Kasumi-1 (cell line): Measurements from ENCODE around the gene TMEM179.
"Not testable (repeated sequence)": the region's sequence is repeated elsewhere in the genome, so short reads cannot be mapped to it uniquely, and the experiment has no call there.

Experiments used
- DNase-seq, 2 experiments: peaks; one replicate each; lab custom pipeline; 2025; lab: John Stamatoyannopoulos, UW

Gene TMEM179

DNA sequence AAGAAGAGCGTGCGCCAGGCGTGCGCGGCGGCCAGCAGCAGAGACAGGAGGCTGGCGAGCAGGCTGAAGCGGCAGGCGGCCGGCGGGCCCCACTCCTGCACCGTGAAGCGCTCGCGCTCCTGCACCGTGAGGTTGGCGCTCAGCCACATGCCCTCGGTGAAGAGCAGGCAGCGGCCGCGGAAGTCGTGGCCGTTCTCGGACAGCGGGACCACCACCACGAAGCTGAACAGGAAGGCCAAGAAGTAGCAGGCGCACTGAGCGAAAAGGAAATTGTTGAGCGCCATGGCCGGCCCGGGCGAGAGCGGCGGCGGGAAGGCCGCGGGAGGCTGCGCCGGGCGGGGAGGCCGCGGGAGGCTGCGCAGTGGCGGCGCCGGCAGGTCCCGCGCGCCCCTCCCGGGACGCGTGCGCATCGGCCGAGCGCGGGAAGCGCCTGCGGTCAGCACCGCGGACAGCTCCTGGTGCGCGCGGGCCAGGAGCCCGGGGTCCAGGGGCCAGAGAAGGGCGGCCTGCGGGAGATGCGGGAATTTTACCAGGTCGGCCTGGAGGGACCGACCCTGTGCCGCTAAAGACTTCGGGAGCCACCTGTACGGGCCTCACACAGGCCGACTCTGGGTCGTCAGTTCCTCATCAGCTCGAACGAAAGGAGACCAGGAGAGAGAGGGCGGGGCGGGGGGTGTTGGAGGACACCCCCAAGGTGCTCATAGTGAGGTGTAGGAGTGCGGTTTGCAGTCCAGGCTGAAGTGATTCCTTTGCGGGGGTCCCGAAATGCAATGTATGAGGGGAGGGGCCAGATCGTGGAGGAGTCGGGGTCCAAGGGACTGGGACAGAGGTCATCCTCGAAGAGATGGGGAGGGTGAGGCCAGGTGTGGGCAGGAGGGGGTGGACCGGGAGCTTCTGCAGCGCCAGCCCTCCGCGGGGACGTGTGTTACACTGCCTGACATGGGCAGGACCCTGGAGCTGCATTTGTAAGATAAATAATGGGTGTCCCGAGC, at the start of gene TMEM179:
Gene TMEM179 (minus strand): TSS at position 315 of the 992 bp plus-strand sequence. CDS start 31 bp downstream, at position 284.
- DNase-seq: no peak

DNA sequence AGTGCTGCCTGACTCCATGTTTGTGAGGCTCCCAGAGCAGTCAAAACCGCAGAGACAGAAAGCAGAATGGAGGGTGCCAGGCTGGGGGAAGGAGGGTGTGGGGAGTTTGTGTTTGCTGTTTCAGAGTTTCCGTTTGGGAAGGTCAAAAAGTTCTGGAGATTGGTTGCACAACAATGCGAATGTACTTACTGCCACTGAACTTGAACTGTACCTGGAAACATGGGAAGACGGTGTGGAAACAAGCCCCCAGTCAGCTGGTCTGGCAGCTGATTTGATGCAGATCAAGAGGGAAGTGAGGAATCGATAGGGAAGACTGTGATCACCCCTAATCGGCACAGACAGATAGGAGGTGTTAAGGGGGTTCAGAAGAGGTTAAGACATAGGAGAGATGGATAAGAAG, 49.5 kb upstream of the TMEM179 start:
- no peak for DNase-seq

GRCh38 chr14:104653130-104653920, 48.8 kb upstream of the TMEM179 start:
- not testable (repeated sequence) for DNase-seq

DNA sequence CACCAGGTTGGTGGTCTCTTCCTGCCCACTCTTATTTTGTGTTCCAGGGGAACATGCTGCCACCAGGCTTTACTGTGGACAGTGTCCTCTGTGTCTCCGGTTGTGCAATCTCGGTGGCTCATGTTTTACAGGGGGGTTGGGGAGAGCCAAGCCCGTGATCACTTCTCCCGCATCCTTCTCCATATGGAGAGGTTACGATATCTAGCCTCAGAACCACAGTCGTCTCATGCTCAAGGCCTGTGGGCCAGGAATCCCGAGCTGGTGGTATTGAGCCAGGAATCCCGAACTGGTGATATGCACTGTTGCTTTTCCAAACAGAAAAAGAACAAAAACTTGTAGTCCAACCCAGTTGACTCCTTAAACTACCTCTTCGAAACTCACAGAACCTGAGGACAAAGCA, 47.8 kb upstream of the TMEM179 start:
- DNase-seq: no peak

DNA sequence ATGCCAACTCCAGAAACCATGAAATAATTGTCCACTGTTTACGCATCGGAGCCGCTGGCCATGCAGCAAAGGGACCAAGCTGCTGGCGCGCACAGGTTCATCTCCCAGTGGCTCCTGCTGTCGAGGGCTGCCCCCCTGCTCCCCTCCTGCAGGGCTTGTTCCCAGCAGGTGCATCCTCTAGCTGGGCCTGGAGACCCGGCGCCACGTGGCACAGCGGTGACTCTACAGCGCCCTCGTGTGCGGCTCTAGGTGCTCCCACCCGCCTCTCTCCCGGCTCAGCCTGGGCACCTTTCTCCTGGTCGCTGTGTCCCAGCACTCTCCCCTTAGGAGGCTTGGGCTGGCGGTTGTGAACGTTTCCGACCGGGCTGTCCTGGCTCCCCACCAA, 47.3 kb upstream of the TMEM179 start:
- no peak for DNase-seq

DNA sequence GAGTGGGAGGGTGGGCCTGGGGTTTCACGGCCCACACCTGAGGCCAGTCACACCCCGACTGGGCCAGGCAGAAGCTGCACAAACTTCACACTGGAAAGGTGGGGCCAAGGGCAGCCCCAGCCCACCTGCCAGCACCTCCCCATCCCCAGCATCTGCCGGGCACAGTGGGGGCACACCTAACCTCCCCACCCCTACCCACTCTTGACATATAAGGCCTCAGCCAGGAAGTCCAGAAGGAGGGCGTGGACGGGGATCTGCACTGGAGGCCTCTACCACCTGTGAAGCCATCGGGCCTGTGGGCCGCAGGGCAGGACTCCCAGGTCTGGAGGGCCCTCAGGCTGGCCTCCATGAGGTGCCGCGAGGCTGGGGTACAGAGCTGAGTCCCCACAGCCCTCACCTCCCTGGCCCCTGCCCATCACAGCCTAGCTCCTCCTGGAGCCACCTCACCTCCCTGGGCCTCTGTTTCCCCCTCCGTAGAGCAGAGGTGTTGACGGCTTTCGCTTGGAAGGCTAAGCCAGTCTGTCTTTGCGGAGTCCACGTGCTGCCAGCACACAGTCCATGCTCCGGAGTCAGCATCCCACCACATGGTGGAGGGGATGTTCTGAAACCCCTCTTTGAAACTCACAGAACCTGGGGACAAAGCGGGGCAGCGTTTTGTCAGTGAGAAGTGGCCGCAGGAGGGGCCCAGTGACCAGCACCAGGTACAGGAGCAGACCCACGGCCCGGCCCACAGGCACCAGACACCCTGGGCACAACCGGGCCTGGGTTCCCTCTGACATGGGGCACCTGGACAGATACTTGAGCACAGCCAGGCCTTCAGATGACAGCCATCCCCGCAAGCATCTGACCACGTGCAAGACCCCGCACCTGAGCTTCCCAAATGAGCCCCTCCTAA, 46.7 kb upstream of the TMEM179 start:
- DNase-seq: no peak

DNA sequence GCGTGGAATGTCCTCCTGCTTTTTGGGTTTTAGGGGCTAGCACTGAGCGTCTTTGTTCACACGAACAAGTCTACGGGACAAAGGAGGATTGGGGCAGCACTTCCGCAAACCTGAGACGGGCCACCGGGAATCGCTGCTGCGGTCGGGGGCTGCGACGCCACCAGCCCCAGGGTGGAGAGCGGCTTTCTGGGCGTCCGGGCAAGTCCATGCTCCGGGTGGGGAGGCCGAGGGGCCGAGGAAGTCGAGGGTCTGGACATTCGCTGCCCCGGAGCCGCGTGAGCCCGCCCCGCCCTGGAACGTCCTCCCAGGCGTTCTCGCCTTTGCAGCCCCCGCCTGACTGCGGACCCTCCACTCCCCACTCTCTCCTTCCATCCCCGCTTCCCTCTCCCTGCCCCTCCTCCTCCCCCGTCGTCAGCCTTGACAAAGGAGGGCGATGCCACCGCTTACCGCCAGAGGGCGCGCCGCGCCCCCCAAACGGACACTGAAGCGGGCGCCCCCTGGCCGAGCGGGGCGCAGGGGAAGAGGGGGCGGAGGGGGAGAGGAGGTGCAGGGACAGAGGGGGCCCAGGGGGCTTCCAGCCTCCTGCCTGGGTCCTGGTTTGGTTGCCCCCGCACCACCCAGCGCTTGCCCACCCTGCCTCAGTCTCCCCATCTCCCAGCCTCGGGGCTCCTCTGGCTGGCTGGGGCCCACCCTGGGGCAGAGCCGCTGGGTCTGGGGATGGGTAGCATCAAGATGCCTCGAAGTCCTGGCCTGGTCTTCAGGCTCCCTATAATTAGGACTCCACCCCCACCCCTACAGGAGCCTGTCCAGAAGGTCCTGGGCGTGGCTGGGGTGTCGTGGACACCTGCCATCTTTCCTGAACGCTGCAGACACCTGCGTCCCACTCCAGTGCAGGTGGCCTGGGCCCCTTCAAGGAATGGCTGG, 45.7 kb upstream of the TMEM179 start:
- DNase-seq: peak; percentile 50 to 51

DNA sequence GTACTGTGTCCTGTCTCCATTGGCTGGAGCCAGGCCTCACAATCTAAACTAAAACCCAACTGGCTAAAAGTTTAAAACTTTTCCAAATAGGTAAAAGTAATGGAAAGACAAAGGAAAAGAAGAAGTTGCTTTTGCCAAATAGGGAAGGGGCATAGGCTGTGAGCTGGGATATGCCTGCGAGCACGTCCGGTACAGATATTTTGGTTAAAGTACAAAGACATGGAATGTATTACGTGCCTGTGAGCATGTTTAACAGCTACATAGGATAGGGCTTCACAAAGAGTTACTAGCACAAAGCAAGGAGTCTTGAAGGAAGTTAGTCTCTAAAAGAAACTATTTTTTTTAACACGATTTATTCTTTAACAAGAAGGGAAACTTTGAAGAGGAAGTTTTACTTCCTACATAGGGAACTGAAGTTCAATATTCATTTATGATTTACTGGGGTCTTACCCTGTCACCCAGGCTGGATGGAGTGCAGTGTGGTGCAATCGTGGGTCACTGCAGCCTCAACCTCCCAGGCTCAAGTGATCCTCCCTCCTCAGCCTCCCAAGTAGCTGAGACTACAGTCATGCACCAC, 43.0 kb upstream of the TMEM179 start:
- no peak for DNase-seq

GRCh38 chr14:104644656-104645378, 40.2 kb upstream of the TMEM179 start:
- DNase-seq: no peak

- no peak for DNase-seq
Measured at GRCh38 chr14:104644091-104644635, 39.6 kb upstream of the TMEM179 start.

DNA sequence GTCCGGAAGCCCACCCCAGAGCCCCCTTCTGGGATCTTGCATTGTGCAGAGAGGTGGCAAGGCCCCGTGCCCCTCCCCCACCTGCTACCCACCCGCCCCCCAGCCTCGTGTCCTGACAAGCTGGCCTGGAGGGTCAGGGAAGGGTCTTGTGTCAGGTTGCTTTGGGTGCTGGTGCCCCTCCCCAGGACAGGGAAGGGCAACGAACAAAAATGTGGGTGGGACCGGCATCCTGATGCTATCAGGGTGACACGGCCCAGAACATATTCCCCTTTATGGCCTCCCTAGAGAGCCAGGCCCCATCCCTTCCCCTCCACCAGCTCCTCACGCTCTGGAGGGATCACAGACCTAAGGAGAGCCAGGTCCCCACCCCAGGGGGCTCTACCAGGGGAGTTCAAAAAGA, 38.7 kb upstream of the TMEM179 start:
- DNase-seq: no peak

DNA sequence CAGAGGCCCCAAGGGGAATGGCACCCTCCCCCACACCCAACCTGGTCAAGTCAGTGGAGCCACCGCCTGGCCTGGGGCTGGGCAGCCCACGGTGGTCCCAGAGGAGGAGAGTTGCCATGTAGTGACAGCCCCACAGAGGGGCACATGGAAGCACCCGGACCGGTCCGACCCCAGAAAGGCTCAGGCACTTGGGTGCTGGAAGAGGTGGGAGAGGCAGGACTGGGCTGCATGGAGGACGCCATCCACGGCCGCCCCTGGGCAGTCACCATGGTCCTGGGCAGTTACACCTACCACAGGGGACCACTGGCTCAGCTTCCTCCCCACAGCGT, 37.9 kb upstream of the TMEM179 start:
- no peak for DNase-seq

GRCh38 chr14:104641753-104642539, 37.4 kb upstream of the TMEM179 start:
- peak; percentile 27 to 28 for DNase-seq

DNA sequence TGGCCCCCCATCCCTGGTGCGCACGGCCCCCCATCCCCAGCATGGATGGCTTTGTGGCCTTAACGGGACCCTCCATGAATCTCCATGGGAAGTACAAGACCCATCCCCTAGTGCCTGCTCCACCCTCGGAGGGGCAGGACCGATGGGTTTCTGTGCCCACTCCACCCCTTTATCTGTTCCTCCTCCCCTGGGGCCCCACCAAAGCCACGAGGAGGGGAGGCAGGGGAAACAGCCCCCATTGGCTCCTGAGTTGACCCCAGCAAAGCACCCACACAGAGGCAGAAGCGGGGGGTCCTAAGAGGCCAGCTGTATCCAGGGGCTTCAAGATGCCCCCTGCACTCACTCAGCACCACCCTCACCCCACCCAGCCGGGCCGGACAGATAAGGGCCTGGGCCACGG, 36.1 kb upstream of the TMEM179 start:
- DNase-seq: no peak

DNA sequence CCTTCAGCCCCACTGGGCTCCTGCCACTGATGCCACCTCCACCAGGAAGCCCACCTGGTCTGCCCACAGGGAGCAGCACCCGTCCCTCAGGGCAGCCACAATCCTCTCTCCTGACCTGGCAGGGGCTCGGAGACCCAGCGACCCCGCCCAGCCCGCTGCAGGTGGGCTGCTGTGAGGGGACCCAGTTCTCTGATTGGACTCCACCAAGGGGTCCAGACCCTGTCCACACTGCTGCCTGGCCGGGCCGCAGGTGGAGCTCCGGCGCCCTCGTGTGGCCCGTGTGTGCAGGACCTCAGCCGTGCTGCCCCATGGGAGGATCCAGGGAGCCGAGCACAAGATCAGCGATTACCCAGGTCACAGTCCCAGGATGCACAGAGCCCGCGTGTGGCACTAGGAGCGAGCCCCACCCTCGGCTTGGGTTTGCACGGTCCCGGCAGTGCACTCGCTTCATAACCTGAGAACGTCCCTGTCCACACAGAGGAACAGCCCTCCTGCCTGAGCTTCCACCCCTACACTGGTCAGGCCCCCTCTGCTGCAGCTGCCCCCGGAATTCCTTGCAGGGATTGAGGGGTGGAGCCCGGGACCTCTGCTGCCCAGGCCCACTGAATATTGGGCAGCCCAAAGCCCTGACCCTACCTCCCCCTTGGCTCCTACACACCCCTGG, 35.4 kb upstream of the TMEM179 start:
- DNase-seq: peak; percentile 62 to 69

GRCh38 chr14:104639471-104639870, 34.9 kb upstream of the TMEM179 start:
- DNase-seq: no peak

DNA sequence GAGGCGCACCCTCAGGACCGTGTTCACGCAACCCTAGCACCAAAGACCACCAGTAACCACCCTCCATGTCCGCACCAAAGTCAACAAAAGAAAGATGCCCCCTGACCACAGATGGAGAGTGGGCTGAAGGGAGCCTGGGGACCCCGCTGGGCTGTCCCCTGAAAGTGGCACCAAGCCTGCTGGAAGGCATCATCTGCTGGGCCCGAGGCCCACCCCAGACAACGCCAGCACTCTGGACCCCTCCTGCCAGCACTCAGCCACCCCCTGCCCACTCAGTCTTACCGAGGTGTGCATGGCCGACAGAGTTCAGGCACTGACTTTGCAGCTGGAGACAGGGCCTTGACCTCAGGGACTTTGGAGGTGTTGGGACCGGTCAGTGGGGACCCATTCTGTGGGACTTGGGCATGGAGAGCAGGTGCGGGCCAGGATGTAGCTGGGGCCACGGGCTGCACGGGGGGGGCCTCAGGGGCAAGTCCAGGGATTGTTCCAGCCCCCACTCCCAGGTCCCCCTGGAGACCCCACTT, 34.4 kb upstream of the TMEM179 start:
- DNase-seq: no peak

DNA sequence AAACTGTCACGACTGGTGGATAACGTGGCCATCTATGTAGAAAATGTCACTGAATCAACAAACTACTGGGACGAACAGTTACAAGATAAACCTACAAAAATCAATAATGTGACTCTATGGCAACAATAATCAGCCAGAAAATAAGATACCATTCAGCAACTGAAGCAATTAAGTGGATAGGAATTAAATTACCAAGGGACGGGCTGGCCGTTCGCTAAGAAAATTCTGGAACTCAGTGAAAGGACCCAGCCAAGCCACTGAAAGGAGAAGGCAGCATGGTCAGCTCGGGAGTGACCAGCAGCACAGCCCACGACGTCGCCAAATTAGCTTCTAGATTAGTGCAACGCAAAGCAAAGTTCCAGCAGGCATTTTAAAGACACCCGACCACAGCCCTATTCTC, 33.6 kb upstream of the TMEM179 start:
- DNase-seq: no peak
